ENCODE measurements around the gene SLC27A5. TPM values are rescaled to one million over a fixed set of nuclear protein-coding genes. Genes with fewer than 3 reads are reported as not detected.

The SLC27A5 gene
- total and polyA plus RNA-seq, 2 donors, result 20.9 to 24.5 TPM

GRCh38 chr19:58535857-58536256, 24.1 kb upstream of the SLC27A5 start:
- peaks cover 3 to 9% of the 10 kb centered on the region in 2 donors for H3K27me3 ChIP-seq (ENCODE audit: control insufficient read depth in 2 of 2, insufficient read depth in 1 of 2, low read length in 1 of 2)
- peaks cover 0 to 3% of the 10 kb centered on the region in 2 donors for H3K9me3 ChIP-seq (ENCODE audit: control insufficient read depth in 2 of 2, insufficient read depth in 1 of 2, low read length in 1 of 2)
- no peak overlapping the region for H3K4me3 ChIP-seq (ENCODE audit: low read length in 2 of 2)
- DNase-seq (ENCODE audit: low read depth in 6 of 9, low spot score in 9 of 9), result no peak
- no peak overlapping the region for H3K27ac ChIP-seq (ENCODE audit: low read depth in 1 of 2, low read length in 1 of 2)
- H3K36me3 ChIP-seq (ENCODE audit: control insufficient read depth in 2 of 2, insufficient read depth in 2 of 2, low read length in 1 of 2), result no peaks in the 10 kb centered on the region
- H3K4me1 ChIP-seq (ENCODE audit: control insufficient read depth in 2 of 2, insufficient read depth in 2 of 2, low read length in 2 of 2), result peaks cover 4 to 17% of the 10 kb centered on the region in 2 donors
- 96% methylated on average over 3 of the region's 3 CpGs for WGBS

- Histone ChIP-seq H3K4me3 (ENCODE audit: low read length in 2 of 2) (no peak overlapping the region), H3K4me1 (ENCODE audit: control insufficient read depth in 2 of 2, insufficient read depth in 2 of 2, low read length in 2 of 2) (no peaks in the 10 kb centered on the region), H3K36me3 (ENCODE audit: control insufficient read depth in 2 of 2, insufficient read depth in 2 of 2, low read length in 1 of 2) (no peaks in the 10 kb centered on the region), H3K27ac (ENCODE audit: low read depth in 1 of 2, low read length in 1 of 2) (no peak overlapping the region), H3K27me3 (ENCODE audit: control insufficient read depth in 2 of 2, insufficient read depth in 1 of 2, low read length in 1 of 2) (no peaks in the 10 kb centered on the region), H3K9me3 (ENCODE audit: control insufficient read depth in 2 of 2, insufficient read depth in 1 of 2, low read length in 1 of 2) (no peaks in the 10 kb centered on the region)
- DNase-seq (ENCODE audit: low read depth in 6 of 9, low spot score in 9 of 9), result no peak
- WGBS, result 92% methylated on average over 10 of the region's 10 CpGs
Observed at GRCh38 chr19:58531034-58531840, 19.4 kb upstream of the SLC27A5 start.

GRCh38 chr19:58529405-58529804, 17.6 kb upstream of the SLC27A5 start:
- WGBS, result 96% methylated on average over 3 of the region's 3 CpGs
- H3K4me1 ChIP-seq (ENCODE audit: control insufficient read depth in 2 of 2, insufficient read depth in 2 of 2, low read length in 2 of 2), result no peaks in the 10 kb centered on the region
- no peaks in the 10 kb centered on the region for H3K36me3 ChIP-seq (ENCODE audit: control insufficient read depth in 2 of 2, insufficient read depth in 2 of 2, low read length in 1 of 2)
- no peaks in the 10 kb centered on the region for H3K9me3 ChIP-seq (ENCODE audit: control insufficient read depth in 2 of 2, insufficient read depth in 1 of 2, low read length in 1 of 2)
- no peak overlapping the region for H3K4me3 ChIP-seq (ENCODE audit: low read length in 2 of 2)
- no peak for DNase-seq (ENCODE audit: low read depth in 6 of 9, low spot score in 9 of 9)
- H3K27me3 ChIP-seq (ENCODE audit: control insufficient read depth in 2 of 2, insufficient read depth in 1 of 2, low read length in 1 of 2), result no peaks in the 10 kb centered on the region
- no peak overlapping the region for H3K27ac ChIP-seq (ENCODE audit: low read depth in 1 of 2, low read length in 1 of 2)

GRCh38 chr19:58522709-58523108, 10.9 kb upstream of the SLC27A5 start:
- peaks cover 10 to 20% of the 10 kb centered on the region in 2 donors for H3K4me1 ChIP-seq (ENCODE audit: control insufficient read depth in 2 of 2, insufficient read depth in 2 of 2, low read length in 2 of 2)
- WGBS, result 98% methylated on average over 3 of the region's 3 CpGs
- peaks cover 0 to 4% of the 10 kb centered on the region in 2 donors for H3K9me3 ChIP-seq (ENCODE audit: control insufficient read depth in 2 of 2, insufficient read depth in 1 of 2, low read length in 1 of 2)

GRCh38 chr19:58521651-58522050, 9.9 kb upstream of the SLC27A5 start:
- peaks cover 10 to 20% of the 10 kb centered on the region in 2 donors for H3K4me1 ChIP-seq (ENCODE audit: control insufficient read depth in 2 of 2, insufficient read depth in 2 of 2, low read length in 2 of 2)
- H3K4me3 ChIP-seq (ENCODE audit: low read length in 2 of 2), result no peak overlapping the region
- no peak for DNase-seq (ENCODE audit: low read depth in 6 of 9, low spot score in 9 of 9)
- peaks cover 6 to 10% of the 10 kb centered on the region in 2 donors for H3K36me3 ChIP-seq (ENCODE audit: control insufficient read depth in 2 of 2, insufficient read depth in 2 of 2, low read length in 1 of 2)
- 97% methylated on average over 4 of the region's 4 CpGs for WGBS
- H3K27me3 ChIP-seq (ENCODE audit: control insufficient read depth in 2 of 2, insufficient read depth in 1 of 2, low read length in 1 of 2), result no peaks in the 10 kb centered on the region
- H3K27ac ChIP-seq (ENCODE audit: low read depth in 1 of 2, low read length in 1 of 2), result no peak overlapping the region
- H3K9me3 ChIP-seq (ENCODE audit: control insufficient read depth in 2 of 2, insufficient read depth in 1 of 2, low read length in 1 of 2), result peaks cover 2 to 4% of the 10 kb centered on the region in 2 donors

More at GRCh38 chr19:58522709-58523108, 10.9 kb upstream of the SLC27A5 start:
- H3K36me3 ChIP-seq (ENCODE audit: control insufficient read depth in 2 of 2, insufficient read depth in 2 of 2, low read length in 1 of 2), result no peaks in the 10 kb centered on the region
- H3K27me3 ChIP-seq (ENCODE audit: control insufficient read depth in 2 of 2, insufficient read depth in 1 of 2, low read length in 1 of 2), result no peaks in the 10 kb centered on the region
- H3K27ac ChIP-seq (ENCODE audit: low read depth in 1 of 2, low read length in 1 of 2), result no peak overlapping the region
- no peak overlapping the region for H3K4me3 ChIP-seq (ENCODE audit: low read length in 2 of 2)
- DNase-seq (ENCODE audit: low read depth in 6 of 9, low spot score in 9 of 9), result no peak

- peaks cover 18 to 21% of the 10 kb centered on the region in 2 donors for H3K36me3 ChIP-seq (ENCODE audit: control insufficient read depth in 2 of 2, insufficient read depth in 2 of 2, low read length in 1 of 2)
- H3K9me3 ChIP-seq (ENCODE audit: control insufficient read depth in 2 of 2, insufficient read depth in 1 of 2, low read length in 1 of 2), result peaks cover 2 to 4% of the 10 kb centered on the region in 2 donors
- H3K27ac ChIP-seq (ENCODE audit: low read depth in 1 of 2, low read length in 1 of 2), result peak overlapping the region; percentile 96 to 97
- H3K27me3 ChIP-seq (ENCODE audit: control insufficient read depth in 2 of 2, insufficient read depth in 1 of 2, low read length in 1 of 2), result no peaks in the 10 kb centered on the region
- DNase-seq (ENCODE audit: low read depth in 6 of 9, low spot score in 9 of 9), result no peak
- WGBS, result 19% methylated on average over 7 of the region's 7 CpGs
- H3K4me3 ChIP-seq (ENCODE audit: low read length in 2 of 2), result peak overlapping the region; percentile 62 to 69
- peaks cover 10 to 22% of the 10 kb centered on the region in 2 donors for H3K4me1 ChIP-seq (ENCODE audit: control insufficient read depth in 2 of 2, insufficient read depth in 2 of 2, low read length in 2 of 2)
Observed at GRCh38 chr19:58520257-58520599, 8.4 kb upstream of the SLC27A5 start.

GRCh38 chr19:58519355-58520256, 7.8 kb upstream of the SLC27A5 start, which contains the start of gene ZBTB45:
Gene ZBTB45, minus strand, starts transcription at chr19:58519810. Its CDS starts 2,137 bp downstream, at chr19:58517673.
- Histone ChIP-seq H3K27ac (ENCODE audit: low read depth in 1 of 2, low read length in 1 of 2) (peak within 1 kb of the TSS; percentile 96 to 97), H3K4me1 (ENCODE audit: control insufficient read depth in 2 of 2, insufficient read depth in 2 of 2, low read length in 2 of 2) (peaks cover 11 to 24% of the 10 kb centered on the region in 2 donors), H3K36me3 (ENCODE audit: control insufficient read depth in 2 of 2, insufficient read depth in 2 of 2, low read length in 1 of 2) (peaks cover 18 to 21% of the 10 kb centered on the region in 2 donors), H3K4me3 (ENCODE audit: low read length in 2 of 2) (peak within 1 kb of the TSS; percentile 62 to 69), H3K27me3 (ENCODE audit: control insufficient read depth in 2 of 2, insufficient read depth in 1 of 2, low read length in 1 of 2) (no peaks in the 10 kb centered on the region), H3K9me3 (ENCODE audit: control insufficient read depth in 2 of 2, insufficient read depth in 1 of 2, low read length in 1 of 2) (peaks cover 2 to 4% of the 10 kb centered on the region in 2 donors)
- peak; percentile 71 to 94 (median 81) for DNase-seq (ENCODE audit: low read depth in 6 of 9, low spot score in 9 of 9)
- under 1% methylated on average over 87 of the region's 87 CpGs for WGBS

GRCh38 chr19:58519087-58519354, 7.2 kb upstream of the SLC27A5 start:
- Histone ChIP-seq H3K36me3 (ENCODE audit: control insufficient read depth in 2 of 2, insufficient read depth in 2 of 2, low read length in 1 of 2) (peaks cover 18 to 21% of the 10 kb centered on the region in 2 donors), H3K4me3 (ENCODE audit: low read length in 2 of 2) (peak overlapping the region; percentile 62 to 69), H3K9me3 (ENCODE audit: control insufficient read depth in 2 of 2, insufficient read depth in 1 of 2, low read length in 1 of 2) (peaks cover 2 to 4% of the 10 kb centered on the region in 2 donors), H3K27me3 (ENCODE audit: control insufficient read depth in 2 of 2, insufficient read depth in 1 of 2, low read length in 1 of 2) (no peaks in the 10 kb centered on the region), H3K4me1 (ENCODE audit: control insufficient read depth in 2 of 2, insufficient read depth in 2 of 2, low read length in 2 of 2) (peaks cover 12 to 30% of the 10 kb centered on the region in 2 donors), H3K27ac (ENCODE audit: low read depth in 1 of 2, low read length in 1 of 2) (peak overlapping the region; percentile 96 to 97)
- peak in 4 of 9 donors; percentile 50 to 80 (median 60) for DNase-seq (ENCODE audit: low read depth in 6 of 9, low spot score in 9 of 9)
- WGBS, result under 1% methylated on average over 14 of the region's 14 CpGs
